Heart right ventricle (tissue), 16 donors: ENCODE results near the gene PEX11A. TPM values are rescaled to one million over a fixed set of nuclear protein-coding genes. Genes with fewer than 3 reads are reported as not detected.

Experiments used
- ATAC-seq, 8 donors: fragments of 200-7000 bp; cut with Tn5 transposase; one replicate each; pipeline ENCODE4 v1.9.1; 2020; ENCODE audit warnings: mild to moderate bottlenecking in 8 of 8, moderate library complexity in 8 of 8, moderate number of reproducible peaks in 1 of 8
- DNase-seq, 2 donors: peaks; one replicate each; pipeline ENCODE4 v3.0.0-alpha.2; 2020
- H3K27ac ChIP-seq, 10 donors: fragments of 200-600 bp; sonication (generic) in 2 of 10; one replicate each; pipeline versions ENCODE4 v1.5.0 to v1.8.0; 2020 to 2022; ENCODE audit warnings: mild to moderate bottlenecking in 3 of 10
- H3K27me3 ChIP-seq, 7 donors: fragments of 200-600 bp; one replicate each; pipeline ENCODE4 v1.8.0; 2021 to 2022; ENCODE audit warnings: mild to moderate bottlenecking in 2 of 7
- H3K36me3 ChIP-seq, 9 donors: fragments of 200-600 bp; sonication (generic) in 1 of 9; one replicate each; pipeline versions ENCODE4 v1.5.0 to v1.8.0; 2020 to 2022; ENCODE audit warnings: mild to moderate bottlenecking in 2 of 9
- H3K4me1 ChIP-seq, 9 donors: fragments of 200-600 bp; sonication (generic) in 1 of 9; one replicate each; pipeline versions ENCODE4 v1.5.0 to v1.8.0; 2020 to 2022; ENCODE audit warnings: mild to moderate bottlenecking in 4 of 9
- H3K4me3 ChIP-seq, 10 donors: fragments of 200-600 bp; sonication (generic) in 2 of 10; one replicate each; pipeline versions ENCODE4 v1.5.0 to v1.8.0; 2020 to 2022; ENCODE audit warnings: mild to moderate bottlenecking in 7 of 10, moderate library complexity in 2 of 10
- H3K9me3 ChIP-seq, 11 donors: fragments of 200-600 bp in 10 of 11; sonication (generic) in 2 of 11; one replicate each; pipeline versions ENCODE4 v1.5.0 to v1.8.0; 2013 to 2022; ENCODE audit warnings: mild to moderate bottlenecking in 2 of 11, control low read depth in 1 of 11, moderate library complexity in 1 of 11
- whole genome bisulfite sequencing, 2 donors: extraction: QIAGEN DNeasy Blood & Tissue Kit; methylation state at CpG; one replicate each; pipeline ENCODE4 v1.1.7; 2013; ENCODE audit warnings: inconsistent platforms in 1 of 2; 5-methylcytosine and 5-hydroxymethylcytosine counted together
- intact Hi-C, 10 donors: fragments of 100-400 bp; cut with DNase I; formaldehyde crosslinking; loops; one replicate each; pipeline versions ENCODE4 v1.11.1 to v1.14.2; 2022
- polyA plus RNA-seq, 2 donors: library from polyadenylated mRNA; stranded (reverse); fragments of 200-250 nt; gene quantifications; one replicate each; pipeline ENCODE4 v1.2.3, GENCODE V29; 2013
- total RNA-seq, 10 donors: library from RNA; stranded (reverse); fragmentation: NEBNext Ultra II Directional in 3 of 10; extraction: Animal tissue kit (Norgen Biotek cat#: 25700) in 3 of 10; gene quantifications; one replicate each; pipeline versions ENCODE4 v1.2.1 to v1.2.4, GENCODE V29; 2021 to 2023
- TF ChIP-seq, protein P1 (sequence below), 9 donors: fragments of 200-600 bp; sonication (generic) in 2 of 9; IDR thresholded peaks; one replicate each; pipeline versions ENCODE4 v1.5.0 to v1.8.0; 2021 to 2022; ENCODE audit warnings: antibody characterized with exemption in 9 of 9, mild to moderate bottlenecking in 5 of 9, moderate library complexity in 1 of 9
- donor health status: Arrhythmogenic right ventricular cardiomyopathy.
- donor health status: ischemic (EF 13 %, LVEDD 7.1; RV severe dilation, severe dysfunction).
- donor health status: healthy with polysubstance abuse.
- donor health status: DM: no; HTN: yes; CAD: no.
- donor health status: DM: no; HTN: no; CAD: no.
- donor health status: ischemic (EF 25% LVEDD 6.9; RV normal size, moderate dysfunction).
- donor health status: ischemic (EF 25% LVEDD 5.7; RV mildly dilated, moderate dysfunction).
- donor health status: healthy.
- donor health status: DM: yes; HTN: yes; CAD: no.
- donor health status: Ischemic cardiomyopathy.
- donor health status: ischemic (EF 35%, LVEDD 5.7; RV mildly dilated, moderate dysfunction).
- donor health status: nonischemic (EF 11% LVEDD 7.7; RV severe dilation, severe dysfunction).
- donor health status: DM: yes; HTN: yes; CAD: no.
- donor health status: PGD.
- donor health status: ischemic (EF 29% LVEDD 5.4; RV normal size, mild dysfunction).
- donor health status: nonischemic (EF 23%, LVEDD 6.1; RV moderate dilation, normal function).

Gene PEX11A
- total and polyA plus RNA-seq, 12 donors: 6.0 to 14.3 (median 8.8) TPM

DNA sequence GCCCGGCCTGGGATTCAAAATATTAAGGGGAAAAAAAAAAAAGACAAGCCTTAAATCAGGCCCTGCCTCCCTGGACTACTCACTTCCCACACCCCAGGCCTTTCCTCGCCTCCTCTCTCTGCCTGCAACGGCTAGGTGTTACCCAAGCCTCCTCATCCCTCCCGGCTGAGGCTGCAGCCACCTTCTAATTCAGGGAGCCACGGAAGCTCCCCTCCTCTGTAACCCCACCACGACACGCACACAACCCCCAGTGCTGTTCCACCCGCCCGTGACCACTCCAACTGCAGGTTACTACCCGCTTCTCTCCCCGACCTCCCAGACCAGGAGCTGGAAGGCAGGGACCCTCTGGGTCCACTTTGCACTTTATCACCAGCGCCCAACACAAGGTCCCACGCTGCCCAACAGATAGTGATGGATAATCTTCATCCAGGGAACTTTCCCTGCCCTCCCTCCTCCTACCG lies 36.2 kb downstream of the PEX11A start:
- ATAC-seq: peak in 1 of 8 donors; percentile 15
- intact Hi-C loops: loop anchor here in 1 of 10 donors (10.0 kb wide), 1 partner anchor 80 kb away; no protein-coding TSS in a partner anchor
- H3K4me3 ChIP-seq: peak overlapping the region in 9 of 10 donors; percentile 46 to 74 (median 60)
- H3K27me3 ChIP-seq: peaks cover 0 to 47% (median 4%) of the 10 kb centered on the region in 7 donors
- TF ChIP-seq, protein P1, sequence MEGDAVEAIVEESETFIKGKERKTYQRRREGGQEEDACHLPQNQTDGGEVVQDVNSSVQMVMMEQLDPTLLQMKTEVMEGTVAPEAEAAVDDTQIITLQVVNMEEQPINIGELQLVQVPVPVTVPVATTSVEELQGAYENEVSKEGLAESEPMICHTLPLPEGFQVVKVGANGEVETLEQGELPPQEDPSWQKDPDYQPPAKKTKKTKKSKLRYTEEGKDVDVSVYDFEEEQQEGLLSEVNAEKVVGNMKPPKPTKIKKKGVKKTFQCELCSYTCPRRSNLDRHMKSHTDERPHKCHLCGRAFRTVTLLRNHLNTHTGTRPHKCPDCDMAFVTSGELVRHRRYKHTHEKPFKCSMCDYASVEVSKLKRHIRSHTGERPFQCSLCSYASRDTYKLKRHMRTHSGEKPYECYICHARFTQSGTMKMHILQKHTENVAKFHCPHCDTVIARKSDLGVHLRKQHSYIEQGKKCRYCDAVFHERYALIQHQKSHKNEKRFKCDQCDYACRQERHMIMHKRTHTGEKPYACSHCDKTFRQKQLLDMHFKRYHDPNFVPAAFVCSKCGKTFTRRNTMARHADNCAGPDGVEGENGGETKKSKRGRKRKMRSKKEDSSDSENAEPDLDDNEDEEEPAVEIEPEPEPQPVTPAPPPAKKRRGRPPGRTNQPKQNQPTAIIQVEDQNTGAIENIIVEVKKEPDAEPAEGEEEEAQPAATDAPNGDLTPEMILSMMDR (IDR thresholded peaks at IDR 0.05): no peak
- 49 to 60% methylated on average over 14 of the region's 14 CpGs for WGBS, 2 donors
- peak overlapping the region in 2 of 10 donors; percentile 19 to 22 for H3K27ac ChIP-seq
- H3K9me3 ChIP-seq: no peaks in the 10 kb centered on the region
- no peaks in the 10 kb centered on the region for H3K36me3 ChIP-seq
- H3K4me1 ChIP-seq: peaks cover 0 to 20% (median 7%) of the 10 kb centered on the region in 9 donors
- DNase-seq: no peak

DNA sequence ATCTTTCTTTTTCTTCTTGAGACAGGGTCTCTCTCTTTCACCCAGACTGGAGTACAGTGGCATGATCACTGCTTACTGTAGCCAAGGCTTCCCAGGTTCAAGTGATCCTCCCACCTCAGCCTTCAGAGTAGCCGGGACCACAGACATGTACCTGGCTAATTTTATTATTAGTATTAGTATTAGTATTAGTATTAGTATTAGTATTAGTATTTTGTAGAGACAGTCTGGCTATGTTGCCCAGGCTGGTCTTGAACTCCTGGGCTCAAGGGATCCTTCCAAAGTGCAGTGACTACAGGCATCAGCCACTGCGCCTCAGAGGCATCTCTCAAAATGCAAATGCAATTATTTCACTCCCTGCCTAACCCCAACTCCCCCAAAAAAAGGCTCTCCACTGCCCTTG lies 37.0 kb downstream of the PEX11A start:
- intact Hi-C loops: loop anchor here in 1 of 10 donors (10.0 kb wide), 1 partner anchor 81 kb away; no protein-coding TSS in a partner anchor
- peaks cover 0 to 6% (median 0%) of the 10 kb centered on the region in 9 donors for H3K36me3 ChIP-seq
- no peaks in the 10 kb centered on the region for H3K9me3 ChIP-seq
- no peak overlapping the region for H3K27ac ChIP-seq
- DNase-seq: no peak
- peaks cover 0 to 20% (median 7%) of the 10 kb centered on the region in 9 donors for H3K4me1 ChIP-seq
- H3K4me3 ChIP-seq: no peak overlapping the region
- WGBS, 2 donors: 99 to 100% methylated on average over 2 of the region's 2 CpGs
- TF ChIP-seq, protein P1 (IDR thresholded peaks at IDR 0.05): no peak
- peaks cover 0 to 47% (median 4%) of the 10 kb centered on the region in 7 donors for H3K27me3 ChIP-seq
- no peak for ATAC-seq

DNA sequence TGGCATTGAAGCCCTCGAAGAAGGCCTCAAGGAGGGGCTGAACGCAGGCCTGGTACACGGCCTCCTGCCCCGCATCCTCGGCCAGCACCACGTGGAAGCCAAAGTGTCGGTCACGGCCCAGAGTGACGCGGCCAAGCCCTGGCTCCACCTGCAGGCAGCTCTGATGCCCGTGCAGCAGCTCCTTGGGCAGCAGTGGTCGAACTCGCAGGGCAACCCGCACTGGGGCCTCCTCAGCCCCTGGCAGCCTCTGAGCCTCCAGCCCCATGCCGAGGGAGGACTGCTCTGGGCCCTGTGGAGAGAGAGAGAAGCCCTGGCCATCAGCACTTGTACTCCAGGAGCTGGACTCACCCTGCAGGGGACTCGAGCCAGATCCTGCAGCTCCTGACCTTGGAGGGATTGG lies 37.9 kb downstream of the PEX11A start:
- H3K4me3 ChIP-seq: no peak overlapping the region
- peaks cover 0 to 20% (median 7%) of the 10 kb centered on the region in 9 donors for H3K4me1 ChIP-seq
- H3K27me3 ChIP-seq: peaks cover 0 to 39% (median 4%) of the 10 kb centered on the region in 7 donors
- H3K27ac ChIP-seq: no peak overlapping the region
- ATAC-seq (no peak), DNase-seq (no peak)
- no peaks in the 10 kb centered on the region for H3K9me3 ChIP-seq
- intact Hi-C loops: loop anchor here in 1 of 10 donors (10.0 kb wide), 1 partner anchor 82 kb away; no protein-coding TSS in a partner anchor
- TF ChIP-seq, protein P1 (IDR thresholded peaks at IDR 0.05): no peak
- H3K36me3 ChIP-seq: peaks cover 0 to 10% (median 0%) of the 10 kb centered on the region in 9 donors
- WGBS, 2 donors: 84 to 85% methylated on average over 16 of the region's 16 CpGs

DNA sequence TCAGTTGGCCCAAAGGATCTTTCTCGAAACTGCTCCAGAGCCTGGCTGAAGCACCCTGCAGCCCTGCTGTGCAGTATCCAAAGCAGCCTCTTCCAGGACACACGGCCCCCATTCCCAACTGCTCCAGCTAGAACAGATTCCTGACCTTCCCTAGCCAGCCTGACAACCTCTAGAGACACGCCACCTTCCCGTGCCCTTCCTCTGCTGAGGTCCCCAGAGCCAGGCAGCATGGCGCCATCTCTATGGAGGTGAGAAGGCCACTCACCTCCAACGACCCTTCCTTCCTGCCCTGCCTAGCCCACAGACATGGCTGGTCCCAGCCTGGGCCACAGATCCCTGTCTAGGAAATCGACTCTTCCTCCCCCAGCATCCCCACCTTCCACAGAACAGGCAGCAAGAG lies 38.4 kb downstream of the PEX11A start:
- TF ChIP-seq, protein P1 (IDR thresholded peaks at IDR 0.05): no peak
- WGBS, 2 donors: 76 to 87% methylated on average over 7 of the region's 7 CpGs
- Histone ChIP-seq H3K9me3 (no peaks in the 10 kb centered on the region), H3K27ac (no peak overlapping the region), H3K4me1 (peaks cover 0 to 23% (median 7%) of the 10 kb centered on the region in 9 donors), H3K27me3 (peaks cover 0 to 38% (median 4%) of the 10 kb centered on the region in 7 donors), H3K36me3 (peaks cover 0 to 12% (median 0%) of the 10 kb centered on the region in 9 donors), H3K4me3 (no peak overlapping the region)
- DNase-seq: no peak
- intact Hi-C loops: loop anchor here in 1 of 10 donors (10.0 kb wide), 1 partner anchor 83 kb away; no protein-coding TSS in a partner anchor
- ATAC-seq: no peak
